GM12878 (cell line): Measurements from ENCODE around the gene STYXL1. TPM values are rescaled to one million over a fixed set of nuclear protein-coding genes. Genes with fewer than 3 reads are reported as not detected.

Experiments
- ATAC-seq: fragments of 200-7000 bp; cut with Tn5 transposase; 3 replicates; pipeline ENCODE4 v1.9.1; 2020; ENCODE audit warnings: mild to moderate bottlenecking, moderate library complexity
- BruUV-seq: library from RNA; stranded (reverse); fragments of 400-500 nt; replicated peaks from 2 replicates; lab custom pipeline; 2021; lab: Mats Ljungman, UMichigan
- CTCF ChIA-PET: fragments of 300-600 bp; sonication (Branson Sonifier 250); formaldehyde crosslinking; extraction: SDS; loops from one replicate; lab custom pipeline; 2021; ENCODE audit warnings: inconsistent platforms; lab: Yijun Ruan, JAX
- POLR2A ChIA-PET: fragments of 350-600 bp; formaldehyde crosslinking; extraction: SDS; loops from one replicate; lab custom pipeline; 2021; ENCODE audit warnings: inconsistent platforms; lab: Charles Lee
- RAD21 ChIA-PET: fragments of 300-600 bp; sonication (Branson Sonifier 250); formaldehyde crosslinking; loops from one replicate; lab custom pipeline; 2023; ENCODE audit warnings: antibody characterized with exemption; ENCODE audit not compliant: unreplicated experiment; lab: Charles Lee
- SMC1A ChIA-PET: fragments of 300-600 bp; sonication (Branson Sonifier 250); formaldehyde crosslinking; loops from one replicate; lab custom pipeline; 2023; ENCODE audit not compliant: unreplicated experiment, uncharacterized antibody; lab: Charles Lee
- DNase-seq: peaks from one replicate; pipeline ENCODE4 v3.0.0-alpha.2; 2011; ENCODE audit warnings: low read depth, low spot score
- FAIRE-seq: peaks from 3 replicates; lab custom pipeline; 2011; peaks lifted over from hg19 to GRCh38; lab: Jason Lieb, UNC
- H2AFZ ChIP-seq: 2 replicates; pipeline ENCODE4 v1.6.0; 2011; ENCODE audit warnings: low read depth, low read length, control low read depth; ENCODE audit not compliant: control insufficient read depth
- H3K27ac ChIP-seq: 2 replicates; pipeline ENCODE4 v1.5.1; 2011; ENCODE audit warnings: control low read depth; ENCODE audit not compliant: control insufficient read depth, insufficient read depth
- H3K27me3 ChIP-seq, 2 experiments: replicated peaks in 1 of 2; 2 replicates each; pipeline versions ENCODE4 v1.6.0 to v1.6.1; 2011; ENCODE audit warnings: low read length in 1 of 2; ENCODE audit not compliant: control insufficient read depth in 2 of 2, insufficient read depth in 2 of 2
- H3K36me3 ChIP-seq, 2 experiments: 2 replicates each; pipeline ENCODE4 v1.5.1; 2011; ENCODE audit warnings: low read length in 1 of 2; ENCODE audit not compliant: control insufficient read depth in 2 of 2, insufficient read depth in 2 of 2
- H3K4me1 ChIP-seq: 2 replicates; pipeline ENCODE4 v1.6.1; 2011; ENCODE audit warnings: mild to moderate bottlenecking, low read length, moderate library complexity, mixed read lengths; ENCODE audit not compliant: control insufficient read depth, insufficient read depth
- H3K4me2 ChIP-seq: 2 replicates; pipeline ENCODE4 v1.6.0; 2011; ENCODE audit warnings: control low read depth; ENCODE audit not compliant: control insufficient read depth, insufficient read depth
- H3K4me3 ChIP-seq: fragments of 200-600 bp; sonication (generic); 2 replicates; pipeline ENCODE4 v1.5.1; 2016
- H3K79me2 ChIP-seq: 2 replicates; pipeline ENCODE4 v1.6.0; 2011; ENCODE audit warnings: low read length; ENCODE audit not compliant: control insufficient read depth, insufficient read depth
- H3K9ac ChIP-seq: 2 replicates; pipeline ENCODE4 v1.8.0; 2011; ENCODE audit warnings: low read length, control low read depth, mixed read lengths; ENCODE audit not compliant: control insufficient read depth, insufficient read depth
- H3K9me3 ChIP-seq: replicated peaks from 3 replicates; pipeline ENCODE4 v1.5.1; 2011; ENCODE audit warnings: mild to moderate bottlenecking, low read length; ENCODE audit not compliant: control insufficient read depth, insufficient read depth
- H4K20me1 ChIP-seq: 2 replicates; pipeline ENCODE4 v1.6.0; 2011; ENCODE audit not compliant: control insufficient read depth, insufficient read depth
- ATF2 ChIP-seq: IDR thresholded peaks from 2 replicates; pipeline ENCODE4 v1.6.1; 2012; ENCODE audit warnings: low read length, inconsistent platforms
- BACH1 ChIP-seq: fragments of 450-650 bp; IDR thresholded peaks from 2 replicates; pipeline ENCODE4 v1.6.1; 2017; ENCODE audit warnings: mild to moderate bottlenecking, borderline replicate concordance
- BMI1 ChIP-seq: fragments of 450-650 bp; IDR thresholded peaks from 2 replicates; pipeline ENCODE4 v1.6.1; 2016; ENCODE audit warnings: mild to moderate bottlenecking, moderate library complexity, borderline replicate concordance
- EZH2 ChIP-seq: IDR thresholded peaks from 2 replicates; pipeline ENCODE4 v1.6.1; 2012; ENCODE audit warnings: low read depth, mild to moderate bottlenecking, control low read depth, inconsistent platforms, low read length, borderline replicate concordance; ENCODE audit not compliant: control insufficient read depth
- MAX ChIP-seq: IDR thresholded peaks from 2 replicates; pipeline ENCODE4 v1.6.1; 2012; ENCODE audit warnings: low read depth, low read length, improper control_type of control experiment
- MTA3 ChIP-seq: IDR thresholded peaks from 2 replicates; pipeline ENCODE4 v1.6.1; 2012; ENCODE audit warnings: low read length, inconsistent platforms, borderline replicate concordance
- NFXL1 ChIP-seq: fragments of 450-650 bp; IDR thresholded peaks from 2 replicates; pipeline ENCODE4 v1.6.1; 2017; ENCODE audit warnings: antibody characterized with exemption, mild to moderate bottlenecking, borderline replicate concordance
- NR2F1 ChIP-seq: fragments of 450-650 bp; conservative IDR thresholded peaks from 2 replicates; pipeline ENCODE4 v1.6.1; 2017; ENCODE audit warnings: mild to moderate bottlenecking
- RAD21 ChIP-seq: IDR thresholded peaks from 2 replicates; pipeline ENCODE4 v1.6.1; 2011; ENCODE audit warnings: mild to moderate bottlenecking, low read depth, low read length, moderate library complexity; ENCODE audit not compliant: insufficient read depth
- SREBF1 ChIP-seq: IDR thresholded peaks from 2 replicates; pipeline ENCODE4 v1.6.1; 2012; ENCODE audit warnings: mild to moderate bottlenecking, low read length
- TCF7 ChIP-seq: IDR thresholded peaks from 2 replicates; pipeline ENCODE4 v1.6.1; 2014; ENCODE audit warnings: antibody characterized with exemption, borderline replicate concordance
- ZBTB11 ChIP-seq: fragments of 450-650 bp; formaldehyde crosslinking; IDR thresholded peaks from 2 replicates; pipeline ENCODE4 v1.5.0; 2022; ENCODE audit warnings: mild to moderate bottlenecking, missing genetic modification characterization
- ZBTB33 ChIP-seq: fragments of 450-650 bp; IDR thresholded peaks from 2 replicates; pipeline ENCODE4 v1.6.1; 2017; ENCODE audit warnings: mild to moderate bottlenecking
- ZNF384 ChIP-seq: IDR thresholded peaks from 2 replicates; pipeline ENCODE4 v1.6.1; 2012; ENCODE audit warnings: low read depth, mild to moderate bottlenecking, low read length, improper control_type of control experiment, borderline replicate concordance
- WGBS: methylation state at CpG from one replicate; pipeline ENCODE4 v1.1.6; 2016; ENCODE audit warnings: low lambda C conversion rate; ENCODE audit not compliant: insufficient replicate concordance, insufficient coverage; ENCODE audit errors: missing lambda C conversion rate; 5-methylcytosine and 5-hydroxymethylcytosine counted together
- in situ Hi-C: fragments of 300-500 bp; cut with MboI; formaldehyde crosslinking; loops from 9 replicates; pipeline ENCODE4 v1.14.3; 2018; ENCODE audit warnings: mixed read lengths
- intact Hi-C: fragments of 100-400 bp; cut with micrococcal nuclease; formaldehyde crosslinking; loops from one replicate; pipeline ENCODE4 v1.14.2; 2022; ENCODE audit not compliant: unreplicated experiment
- polyA plus RNA-seq, 11 experiments: library from polyadenylated mRNA; depleted of rRNA in 4 of 11; unstranded in 6 of 11; stranded (reverse) in 5 of 11; fragments of >200 nt; fragmentation: Nextera tagmentation in 4 of 11; fragmentation: Illumina TruSeq in 1 of 11; extraction: Ambion mirVana in 4 of 11; extraction: Trizol in 1 of 11; gene quantifications; 1 replicate in 1 of 11; 2 replicates in 10 of 11; pipeline versions ENCODE4 v1.2.1 to v1.2.3, GENCODE V29; 2011 to 2016; ENCODE audit warnings: inconsistent platforms in 2 of 11, missing spikeins in 2 of 11, low read depth in 1 of 11
- total RNA-seq, 4 experiments: library from RNA; depleted of rRNA in 3 of 4; stranded (reverse); fragments of >200 nt in 3 of 4; fragmentation: Illumina TruSeq in 1 of 4; extraction: Trizol in 1 of 4; gene quantifications; 2 replicates each; pipeline versions ENCODE4 v1.2.1 to v1.2.3, GENCODE V29; 2013 to 2021
- TF ChIP-seq, protein P1 (sequence below): fragments of 450-650 bp; IDR thresholded peaks from 2 replicates; pipeline ENCODE4 v1.6.1; 2016; ENCODE audit warnings: mild to moderate bottlenecking

Gene STYXL1
- total and polyA plus RNA-seq, 10 of the 15 experiments (the other 5 are each of a cell fraction or from before 2014, with no cell fraction given), result 18.4 to 65.9 (median 40.7) TPM

DNA sequence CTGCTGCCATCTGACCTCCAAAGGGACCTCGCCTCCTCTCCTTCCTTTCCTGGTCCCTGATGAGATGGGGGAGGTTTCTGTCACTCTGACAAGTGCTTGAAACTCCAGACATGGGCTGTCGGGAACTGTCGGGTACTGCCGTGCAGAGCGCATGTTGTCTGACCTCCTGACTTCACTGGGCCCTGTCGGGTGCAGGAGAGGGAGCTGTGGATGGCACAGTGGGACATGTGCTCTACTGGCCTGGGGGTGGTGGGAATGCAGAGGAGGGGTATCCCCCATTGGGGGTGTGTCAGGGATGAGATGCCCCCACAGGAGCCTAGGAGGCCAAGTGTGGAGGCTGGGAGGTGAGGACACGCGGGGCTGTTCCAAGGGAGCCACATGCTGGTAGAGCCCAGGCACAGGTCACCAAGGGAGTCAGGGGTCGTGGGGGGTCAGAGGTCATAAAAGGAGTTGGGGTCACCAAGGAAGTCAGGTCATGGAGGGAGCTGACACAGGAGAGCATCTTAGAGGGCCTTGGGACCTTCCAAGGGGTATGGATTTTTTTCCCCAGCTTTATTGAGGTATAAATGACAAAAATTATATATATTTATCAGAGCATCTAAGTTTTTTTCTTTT, 84.3 kb downstream of the STYXL1 start:
- in situ Hi-C loops, result no loop called here
- Histone ChIP-seq H3K27ac (no peak overlapping the region), H3K4me2 (no peak overlapping the region), H4K20me1 (no peaks in the 10 kb centered on the region), H3K27me3 (no peaks in the 10 kb centered on the region), H3K36me3 (peaks cover 2 to 4% of the 10 kb centered on the region in 2 experiments; a peak in 3 of 4 replicates), H3K9me3 (no peaks in the 10 kb centered on the region), H3K9ac (no peak overlapping the region), H3K79me2 (no peaks in the 10 kb centered on the region), H2AFZ (no peak overlapping the region), H3K4me3 (no peak overlapping the region), H3K4me1 (no peaks in the 10 kb centered on the region)
- ChIA-PET RAD21 (no interaction called here), SMC1A (no interaction called here), CTCF (no interaction called here), POLR2A (interaction anchor here (0.7 kb wide), 1 partner anchor 242 kb away, joined by 3 read pairs; no protein-coding TSS in a partner anchor)
- FAIRE-seq, result no peak
- no TSS peak for BruUV-seq
- WGBS, result 92% methylated on average over 9 of the region's 9 CpGs
- TF ChIP-seq MTA3, result no peak
- no peak for TF ChIP-seq ATF2
- no peak for TF ChIP-seq MAX
- TF ChIP-seq, protein P1, sequence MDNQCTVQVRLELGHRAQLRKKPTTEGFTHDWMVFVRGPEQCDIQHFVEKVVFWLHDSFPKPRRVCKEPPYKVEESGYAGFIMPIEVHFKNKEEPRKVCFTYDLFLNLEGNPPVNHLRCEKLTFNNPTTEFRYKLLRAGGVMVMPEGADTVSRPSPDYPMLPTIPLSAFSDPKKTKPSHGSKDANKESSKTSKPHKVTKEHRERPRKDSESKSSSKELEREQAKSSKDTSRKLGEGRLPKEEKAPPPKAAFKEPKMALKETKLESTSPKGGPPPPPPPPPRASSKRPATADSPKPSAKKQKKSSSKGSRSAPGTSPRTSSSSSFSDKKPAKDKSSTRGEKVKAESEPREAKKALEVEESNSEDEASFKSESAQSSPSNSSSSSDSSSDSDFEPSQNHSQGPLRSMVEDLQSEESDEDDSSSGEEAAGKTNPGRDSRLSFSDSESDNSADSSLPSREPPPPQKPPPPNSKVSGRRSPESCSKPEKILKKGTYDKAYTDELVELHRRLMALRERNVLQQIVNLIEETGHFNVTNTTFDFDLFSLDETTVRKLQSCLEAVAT, result no peak
- no peak for TF ChIP-seq BMI1
- TF ChIP-seq ZNF384, result no peak
- TF ChIP-seq NFXL1, result no peak
- TF ChIP-seq ZBTB33, result no peak
- TF ChIP-seq EZH2, result no peak
- no peak for TF ChIP-seq ZBTB11
- TF ChIP-seq SREBF1, result no peak
- no peak for TF ChIP-seq TCF7
- no peak for TF ChIP-seq RAD21
- TF ChIP-seq BACH1, result no peak
- TF ChIP-seq NR2F1, result no peak
- no peak for ATAC-seq
- DNase-seq, result no peak
- intact Hi-C loops, result no loop called here
